Endothelial cell of umbilical vein (primary cell): ENCODE data around the gene NSD2. TPM values are rescaled to one million over a fixed set of nuclear protein-coding genes. Genes with fewer than 3 reads are reported as not detected.
A peak's percentile ranks its signal among the peaks of the same experiment; 100 is the strongest.

Experiments
- BruUV-seq: library from RNA; stranded (reverse); fragments of 400-500 nt; replicated peaks from 2 replicates; lab custom pipeline; 2021; lab: Mats Ljungman, UMichigan
- CTCF ChIA-PET: fragments of 300-600, 350-600 bp; sonication (Branson Sonifier 250); formaldehyde crosslinking; loops from one replicate; lab custom pipeline; 2021; ENCODE audit warnings: antibody characterized with exemption, inconsistent platforms; lab: Charles Lee
- POLR2A ChIA-PET: fragments of 300-600, 350-600 bp; sonication (Branson Sonifier 250); formaldehyde crosslinking; loops from one replicate; lab custom pipeline; 2021; ENCODE audit warnings: antibody characterized with exemption, inconsistent platforms; lab: Charles Lee
- DNase-seq: peaks from one replicate; pipeline ENCODE4 v3.0.0-alpha.2; 2011; ENCODE audit warnings: low read depth, low spot score
- FAIRE-seq: peaks from 2 replicates; lab custom pipeline; 2011; peaks lifted over from hg19 to GRCh38; lab: Jason Lieb, UNC
- H2AFZ ChIP-seq: 2 replicates; pipeline ENCODE4 v1.6.0; 2012; ENCODE audit warnings: low read depth, low read length, control low read depth, inconsistent platforms
- H3K27ac ChIP-seq: 2 replicates; pipeline ENCODE4 v1.5.1; 2011; ENCODE audit warnings: low read depth, mild to moderate bottlenecking, control low read depth, low read length, moderate library complexity; ENCODE audit not compliant: insufficient read depth
- H3K27me3 ChIP-seq, 2 experiments: 2 replicates each; pipeline versions ENCODE4 v1.6.0 to v1.6.1; 2011; ENCODE audit warnings: low read length in 2 of 2, mixed read lengths in 1 of 2; ENCODE audit not compliant: control insufficient read depth in 2 of 2, insufficient read depth in 2 of 2
- H3K36me3 ChIP-seq, 2 experiments: 2 replicates in 1 of 2; 3 replicates in 1 of 2; pipeline ENCODE4 v1.5.1; 2011; ENCODE audit warnings: low read length in 2 of 2, mild to moderate bottlenecking in 1 of 2, moderate library complexity in 1 of 2; ENCODE audit not compliant: control insufficient read depth in 2 of 2, insufficient read depth in 2 of 2; ENCODE audit errors: extremely low read depth in 1 of 2
- H3K4me1 ChIP-seq: 3 replicates; pipeline ENCODE4 v1.5.1; 2011; ENCODE audit warnings: mild to moderate bottlenecking, low read length; ENCODE audit not compliant: control insufficient read depth, insufficient read depth; ENCODE audit errors: extremely low read depth
- H3K4me2 ChIP-seq: 2 replicates; pipeline ENCODE4 v1.6.1; 2011; ENCODE audit warnings: low read length, control low read depth, mixed read lengths; ENCODE audit not compliant: insufficient read depth
- H3K4me3 ChIP-seq, 3 experiments: fragments of 200-600 bp in 1 of 3; sonication (generic), shearing (Covaris generic) in 1 of 3; replicated peaks in 1 of 3; 2 replicates each; pipeline ENCODE4 v1.5.1; 2011 to 2016; ENCODE audit warnings: control low read depth in 3 of 3, low read length in 3 of 3, mild to moderate bottlenecking in 2 of 3, inconsistent platforms in 1 of 3, low read depth in 1 of 3, moderate library complexity in 1 of 3; ENCODE audit not compliant: insufficient read depth in 1 of 3
- H3K79me2 ChIP-seq: 2 replicates; pipeline ENCODE4 v1.6.0; 2012; ENCODE audit warnings: low read length, inconsistent platforms; ENCODE audit not compliant: control insufficient read depth, insufficient read depth
- H3K9ac ChIP-seq: replicated peaks from 2 replicates; pipeline ENCODE3; 2011; ENCODE audit warnings: low read length, control low read depth; ENCODE audit not compliant: insufficient read depth; ENCODE audit errors: extremely low read depth
- H3K9me1 ChIP-seq: replicated peaks from 3 replicates; pipeline ENCODE4 v1.6.0; 2011; ENCODE audit warnings: mild to moderate bottlenecking, low read length; ENCODE audit not compliant: control insufficient read depth, insufficient read depth; ENCODE audit errors: extremely low read depth
- H3K9me3 ChIP-seq: replicated peaks from 2 replicates; pipeline ENCODE4 v1.5.1; 2012; ENCODE audit warnings: low read length, inconsistent platforms; ENCODE audit not compliant: control insufficient read depth, insufficient read depth
- H4K20me1 ChIP-seq: replicated peaks from 2 replicates; pipeline ENCODE3; 2011; ENCODE audit warnings: mild to moderate bottlenecking, low read length; ENCODE audit not compliant: control insufficient read depth, insufficient read depth; ENCODE audit errors: extremely low read depth
- CTCF ChIP-seq, 2 donors: IDR thresholded peaks; 1 replicate in 1 of 2; 2 replicates in 1 of 2; pipeline ENCODE4 v1.5.1; 2011; ENCODE audit warnings: low read length in 2 of 2, mild to moderate bottlenecking in 2 of 2, moderate library complexity in 2 of 2, control low read depth in 1 of 2, inconsistent platforms in 1 of 2, low read depth in 1 of 2; ENCODE audit not compliant: insufficient read depth in 1 of 2; ENCODE audit errors: extremely low read depth in 1 of 2
- EZH2 ChIP-seq: IDR thresholded peaks from 2 replicates; pipeline ENCODE4 v1.6.1; 2012; ENCODE audit warnings: borderline replicate concordance, low read depth, mild to moderate bottlenecking, moderate library complexity, low read length, inconsistent platforms; ENCODE audit not compliant: severe bottlenecking
- FOS ChIP-seq: IDR thresholded peaks from 2 replicates; pipeline ENCODE4 v1.6.1; 2011; ENCODE audit warnings: mild to moderate bottlenecking, low read length, moderate library complexity, borderline replicate concordance; ENCODE audit not compliant: insufficient read depth
- GATA2 ChIP-seq: IDR thresholded peaks from 2 replicates; pipeline ENCODE4 v1.7.0; 2011; ENCODE audit warnings: low read depth, mild to moderate bottlenecking, moderate library complexity, mixed read lengths, low read length; ENCODE audit not compliant: insufficient read length, insufficient read depth
- JUN ChIP-seq: IDR thresholded peaks from 2 replicates; pipeline ENCODE4 v1.6.1; 2011; ENCODE audit warnings: borderline replicate concordance, low read depth; ENCODE audit not compliant: insufficient read length, insufficient read depth
- MAX ChIP-seq: IDR thresholded peaks from 2 replicates; pipeline ENCODE4 v1.6.1; 2011; ENCODE audit not compliant: insufficient read depth, insufficient read length
- MYC ChIP-seq: IDR thresholded peaks from one replicate; pipeline ENCODE4 v1.6.1; 2011; ENCODE audit warnings: mild to moderate bottlenecking, low read depth, low read length
- POLR2A ChIP-seq: IDR thresholded peaks from 2 replicates; pipeline ENCODE4 v1.6.1; 2012; ENCODE audit warnings: low read depth, mild to moderate bottlenecking, control low read depth, low read length
- POLR2AphosphoS5 ChIP-seq: IDR thresholded peaks from 2 replicates; pipeline ENCODE4 v1.6.1; 2012; ENCODE audit warnings: low read depth, mild to moderate bottlenecking, control low read depth, low read length, moderate library complexity; ENCODE audit not compliant: insufficient read depth
- dilution Hi-C: fragments of 300-500 bp; cut with MboI; formaldehyde crosslinking; loops from one replicate; pipeline ENCODE4 v1.15.0; 2019; ENCODE audit warnings: low sequenced_read_pairs; ENCODE audit not compliant: extremely low pct_ligation_motif_present
- intact Hi-C: fragments of 100-400 bp; cut with micrococcal nuclease; formaldehyde crosslinking; loops from one replicate; pipeline ENCODE4 v1.10.0; 2022
- polyA plus RNA-seq, 4 experiments: library from polyadenylated mRNA; depleted of rRNA in 3 of 4; stranded (reverse) in 3 of 4; unstranded in 1 of 4; fragments of >200 nt; gene quantifications; 2 replicates each; pipeline versions ENCODE4 v1.2.1 to v1.2.3, GENCODE V29; 2011 to 2012; ENCODE audit warnings: missing spikeins in 1 of 4
- total RNA-seq: library from RNA; stranded (reverse); gene quantifications from 2 replicates; pipeline ENCODE4 v1.2.3, GENCODE V29; 2021

Gene NSD2
- total and polyA plus RNA-seq, 2 donors (not counting 3 experiments of a cell fraction or from before 2014, with no cell fraction given): 31.3 to 171 TPM

- ChIA-PET CTCF (interaction anchor here (0.7 to 4.8 kb wide), 5 partner anchors 12 to 55 kb away, joined by 3 to 25 read pairs (median 9); partner anchors contain the start of gene NSD2), POLR2A (no interaction called here)
- Histone ChIP-seq H2AFZ (peak overlapping the region; percentile 70), H3K36me3 (peaks cover 0 to 2% of the 10 kb centered on the region in 2 experiments), H3K27me3 (no peaks in the 10 kb centered on the region), H3K4me3 (peak overlapping the region; percentile 44 to 88 (median 82)), H3K9me3 (no peaks in the 10 kb centered on the region), H3K9me1 (no peaks in the 10 kb centered on the region), H3K4me2 (peak overlapping the region; percentile 81), H3K27ac (peak overlapping the region; percentile 28), H3K9ac (peak overlapping the region; percentile 69), H4K20me1 (no peaks in the 10 kb centered on the region), H3K79me2 (peaks cover 58% of the 10 kb centered on the region), H3K4me1 (peaks cover 17% of the 10 kb centered on the region)
- BruUV-seq: no TSS peak
- dilution Hi-C loops (no loop called here), intact Hi-C loops (loop anchor here (1.0 to 2.0 kb wide), 3 partner anchors 15 to 55 kb away; no protein-coding TSS in a partner anchor)
- TF ChIP-seq EZH2 (no peak), POLR2AphosphoS5 (no peak), CTCF (IDR thresholded peaks at IDR 0.05; ENCODE audit: extremely low read depth in 1 of 2, insufficient read depth in 1 of 2, low read depth in 1 of 2, low read length in 2 of 2) (no peak), JUN (no peak), POLR2A (no peak), FOS (no peak), MAX (no peak), MYC (no peak), GATA2 (no peak)
- peak; percentile 21 for DNase-seq
- no peak for FAIRE-seq
Measured at GRCh38 chr4:1855333-1856070, 15.7 kb upstream of the NSD2 start.
